CD4-positive, alpha-beta T cell treated with Interferon gamma for 1 hour (primary cell): Measurements from ENCODE around the gene SLC1A6.
"Not testable (repeated sequence)": the region's sequence is repeated elsewhere in the genome, so short reads cannot be mapped to it uniquely, and the experiment has no call there.

Experiments
- DNase-seq: peaks from one replicate; pipeline ENCODE4 v3.0.0-alpha.2; 2020

SLC1A6 gene

DNA sequence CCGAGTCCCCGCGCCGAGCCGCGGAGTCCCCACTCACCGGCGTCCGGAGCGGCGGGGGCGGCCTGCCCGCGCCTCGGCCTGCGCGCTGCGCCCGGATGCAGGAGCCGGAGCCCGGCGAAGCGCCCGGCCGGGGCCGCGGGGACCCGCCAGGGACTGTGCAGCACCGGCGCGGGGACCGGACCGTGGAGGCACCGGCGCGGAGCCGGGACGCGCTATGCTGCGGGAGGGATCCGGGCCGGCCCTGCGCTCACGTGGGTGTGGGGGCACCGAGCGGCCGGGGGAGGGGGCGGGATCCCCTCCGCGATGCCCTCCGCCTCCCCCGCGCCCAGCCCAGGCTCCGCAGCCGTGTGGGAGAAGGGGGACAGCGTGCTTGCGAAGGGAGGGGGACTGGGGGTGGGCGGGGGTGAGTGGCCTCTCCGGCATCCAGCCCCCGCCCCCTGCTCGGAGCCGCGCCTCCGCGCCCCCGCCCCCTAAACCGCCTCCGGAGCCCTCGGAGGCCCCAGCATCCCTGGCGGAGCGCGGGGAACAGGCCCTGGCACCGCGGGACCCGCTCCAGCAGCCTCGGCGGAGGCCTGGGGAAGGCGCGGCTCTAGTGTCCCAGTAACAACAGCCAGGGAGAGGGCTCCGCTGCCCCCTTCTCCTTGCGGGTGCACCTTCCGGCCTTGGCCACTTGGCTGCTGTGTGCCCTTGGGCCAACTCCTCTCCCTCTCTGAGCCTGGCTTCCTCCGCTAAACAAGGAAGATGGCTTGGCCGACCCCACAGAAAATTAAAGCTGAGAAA lies at the start of gene SLC1A6:
Gene SLC1A6 (minus strand): TSS at position 389 of the 780 bp plus-strand sequence. CDS start 6,954 bp downstream, outside the sequence.
- no peak for DNase-seq

DNA sequence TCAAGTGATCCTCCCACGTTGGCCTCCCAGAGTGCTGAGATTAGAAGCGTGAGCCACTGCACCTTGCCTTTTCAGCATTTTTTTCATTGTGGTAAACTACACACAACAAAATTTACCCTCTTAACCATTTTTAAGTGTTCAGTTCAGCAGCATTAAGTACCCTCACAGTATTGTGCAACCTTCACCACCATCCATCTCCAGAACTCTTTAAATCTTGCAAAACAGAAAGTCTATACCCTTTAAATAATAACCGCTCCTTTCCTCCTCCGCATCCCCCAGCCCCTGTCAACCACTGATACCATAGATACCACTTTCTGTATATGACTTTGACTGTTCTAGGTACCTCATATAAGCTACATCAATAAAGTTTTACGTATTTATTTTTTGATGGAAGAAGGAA lies 48.8 kb upstream of the SLC1A6 start:
- DNase-seq, result no peak

DNA sequence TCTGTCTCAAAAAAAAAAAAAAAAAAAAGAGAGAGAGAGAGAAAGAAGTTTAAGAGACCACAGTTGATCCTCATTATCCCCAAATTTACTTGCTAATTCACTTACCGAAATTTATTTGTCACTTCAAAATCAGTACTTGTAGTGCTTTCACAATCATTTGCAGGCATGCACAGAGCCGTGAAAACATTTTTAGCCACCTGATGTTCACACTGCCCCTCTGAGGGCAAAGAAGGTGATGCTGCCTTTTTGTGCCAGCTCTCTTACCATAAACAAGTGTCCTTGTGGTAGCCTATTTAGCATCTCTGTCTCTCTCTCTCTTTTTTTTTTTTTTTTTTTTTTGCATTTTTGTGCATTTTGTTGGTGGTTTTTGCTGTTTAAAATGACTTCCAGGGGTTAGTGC lies 45.6 kb upstream of the SLC1A6 start:
- no peak for DNase-seq

DNA sequence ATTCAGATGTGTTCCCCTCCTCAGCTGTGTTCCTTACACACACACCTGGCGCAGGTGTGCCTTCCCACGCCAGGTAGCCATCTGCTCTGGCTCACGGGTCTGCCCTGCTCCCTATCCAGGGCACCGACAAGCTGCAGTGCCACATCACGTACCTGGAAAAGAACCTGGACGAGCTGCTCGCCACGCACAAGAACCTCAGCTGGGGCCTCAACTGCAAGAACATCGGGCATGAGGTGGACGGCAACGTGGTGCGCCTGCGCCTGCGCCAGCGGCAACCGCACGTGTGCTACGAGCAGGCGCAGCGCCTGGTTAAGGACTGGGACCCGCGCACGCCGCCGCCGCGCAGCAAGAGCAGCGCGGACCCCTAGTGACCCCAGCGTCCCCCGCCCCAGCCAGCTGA lies 43.1 kb upstream of the SLC1A6 start:
- DNase-seq, result no peak

DNA sequence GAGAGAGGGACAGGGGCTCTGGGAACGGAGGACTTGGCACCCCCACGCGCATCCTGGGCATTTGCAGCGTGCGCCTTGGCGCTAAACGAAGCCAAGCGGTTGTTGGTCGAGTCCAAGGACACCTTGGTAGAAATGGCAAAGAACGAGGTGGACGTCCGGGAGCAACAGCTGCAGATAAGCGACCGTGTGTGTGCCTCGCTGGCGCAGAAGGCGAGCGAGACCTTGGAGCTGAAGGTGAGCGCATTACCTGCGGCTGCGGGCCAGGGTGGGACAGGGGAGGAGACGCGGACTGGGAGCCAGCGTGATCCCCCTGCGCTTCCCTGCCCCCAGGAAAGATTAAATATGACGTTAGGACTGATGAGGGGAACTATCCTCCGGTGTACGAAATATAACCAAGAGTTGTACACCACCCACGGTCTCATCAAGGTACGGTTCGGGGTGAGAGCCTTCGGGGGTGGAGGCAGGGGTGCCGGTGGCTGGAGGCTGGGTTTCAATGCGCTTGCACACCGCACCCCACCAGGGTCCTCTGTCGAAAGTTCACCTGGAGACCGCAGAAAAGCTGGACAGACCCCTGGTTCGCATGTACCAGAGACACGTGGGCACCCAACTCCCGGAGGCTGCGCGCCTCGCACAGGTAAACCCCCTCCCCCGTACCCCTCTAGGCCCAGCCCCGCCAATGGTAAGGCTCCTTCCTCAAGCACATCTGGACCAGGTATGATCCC lies 41.8 kb upstream of the SLC1A6 start:
- DNase-seq, result no peak

DNA sequence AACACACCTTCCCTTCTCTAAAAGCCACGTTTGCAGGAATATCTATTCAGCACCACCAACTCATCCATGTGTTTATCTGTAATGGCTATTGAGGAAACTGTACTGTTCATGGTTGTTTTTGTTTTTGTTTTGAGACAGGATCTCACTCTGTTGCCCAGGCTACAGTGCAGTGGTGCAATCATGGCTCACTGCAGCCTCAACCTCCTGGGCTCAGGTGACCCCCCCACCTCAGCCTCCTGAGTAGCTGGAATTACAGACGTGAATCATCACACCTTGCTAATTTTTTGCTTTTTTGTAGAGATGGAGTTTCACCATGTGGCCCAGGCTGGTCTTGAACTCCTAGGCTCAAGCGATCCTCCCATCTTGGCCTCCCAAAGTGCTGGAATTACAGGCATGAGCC lies 39.2 kb upstream of the SLC1A6 start:
- DNase-seq, result not testable (repeated sequence)

DNA sequence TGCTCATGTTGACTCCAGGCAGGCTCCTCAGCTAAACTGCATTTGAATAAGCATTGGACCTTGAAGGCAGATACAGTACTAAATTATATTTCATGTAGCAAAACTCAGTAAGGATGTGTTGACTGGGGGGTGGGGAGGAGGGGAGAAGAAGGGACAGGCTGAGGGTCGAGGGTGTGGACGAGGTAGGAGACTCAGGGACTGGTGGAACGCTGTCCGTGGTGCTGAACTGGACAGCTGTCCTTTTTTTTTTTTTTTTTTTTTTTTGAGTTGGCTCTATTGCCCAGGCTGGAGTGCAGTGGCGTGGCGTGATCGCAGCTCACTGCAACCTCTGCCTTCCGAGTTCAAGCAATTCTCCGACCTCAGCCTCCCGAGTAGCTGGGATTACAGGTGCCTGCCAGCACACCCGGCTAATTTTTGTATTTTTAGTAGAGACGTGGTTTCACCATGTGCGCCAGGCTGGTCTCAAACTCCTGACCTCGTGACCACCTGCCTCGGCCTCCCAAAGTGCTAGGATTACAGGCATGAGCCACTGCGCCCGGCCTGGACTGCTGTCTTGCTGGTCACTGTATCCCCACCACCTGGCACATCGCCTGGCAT lies 36.4 kb upstream of the SLC1A6 start:
- DNase-seq, result no peak

DNA sequence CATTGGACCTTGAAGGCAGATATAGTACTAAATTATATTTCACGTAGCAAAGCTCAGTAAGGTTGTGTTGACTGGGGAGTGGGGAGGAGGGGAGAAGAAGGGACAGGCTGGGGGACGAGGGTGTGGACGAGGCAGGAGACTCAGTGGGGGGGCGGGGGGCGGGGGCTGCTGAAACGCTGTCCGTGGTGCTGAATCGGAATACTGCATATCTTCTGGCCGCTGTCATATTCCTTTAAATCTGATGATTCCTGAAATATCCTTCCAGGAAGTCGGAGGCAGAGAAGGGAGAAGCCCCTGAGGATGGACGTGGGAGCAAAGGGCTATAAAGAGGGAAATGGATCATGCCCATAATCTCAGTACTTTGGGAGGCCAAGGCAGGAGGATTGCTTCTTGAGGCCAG lies 34.9 kb upstream of the SLC1A6 start:
- DNase-seq, result no peak

DNA sequence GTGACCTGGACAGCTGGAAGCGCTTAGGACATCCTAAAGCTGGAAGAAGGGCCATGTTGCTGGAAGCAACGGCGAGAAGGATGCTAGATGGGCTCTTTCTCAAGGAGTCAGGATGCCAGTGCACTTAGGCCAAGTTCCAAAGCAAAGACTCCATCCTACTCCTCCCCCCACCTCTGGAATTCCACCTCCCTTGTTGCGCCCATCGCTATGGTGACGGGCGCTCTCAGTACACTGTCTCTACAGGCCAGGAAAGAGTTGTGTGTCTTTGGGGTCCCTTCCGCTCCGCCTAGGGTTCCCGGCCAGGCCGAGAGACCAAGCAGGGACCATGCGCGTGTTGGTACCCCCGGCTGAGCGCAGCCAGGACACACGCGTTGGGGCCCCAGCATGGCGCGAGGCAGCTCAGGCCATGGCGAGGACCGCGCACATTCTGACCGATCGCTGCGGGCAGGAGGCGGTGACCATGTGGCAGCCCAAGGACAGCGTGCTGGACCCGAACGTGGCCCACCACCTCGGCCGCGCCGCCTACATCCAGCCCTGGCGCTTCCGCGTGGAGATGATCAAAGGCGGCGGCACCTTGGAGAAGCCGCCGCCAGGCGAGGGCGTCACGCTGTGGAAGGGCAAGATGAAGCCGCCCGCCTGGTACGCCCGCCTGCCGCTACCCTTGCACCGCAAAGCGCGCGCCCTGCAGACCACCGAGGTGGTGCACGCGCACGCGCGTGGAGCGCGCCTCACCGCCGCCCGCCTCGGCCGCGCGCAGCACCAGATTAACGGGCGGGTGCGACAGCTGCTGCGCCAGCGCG lies 31.0 kb upstream of the SLC1A6 start:
- DNase-seq, result no peak

DNA sequence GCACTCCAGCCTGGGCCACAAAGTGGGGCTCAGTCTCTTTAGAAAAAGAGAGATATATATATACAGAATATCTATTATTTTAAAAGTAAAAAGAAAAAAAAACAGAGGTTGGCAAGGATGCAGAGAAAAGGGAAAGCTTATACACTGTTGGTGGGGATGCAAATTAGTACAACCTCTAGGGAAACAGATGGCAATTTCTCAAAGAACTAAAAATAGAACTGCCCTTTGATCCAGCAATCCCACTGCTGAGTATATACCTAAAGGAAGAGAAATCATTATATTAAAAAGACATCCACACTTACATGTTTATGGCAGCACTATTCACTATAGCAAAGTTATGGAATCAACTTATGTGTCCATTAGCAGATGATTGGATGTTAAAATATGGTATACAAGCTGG lies 28.6 kb upstream of the SLC1A6 start:
- no peak for DNase-seq

DNA sequence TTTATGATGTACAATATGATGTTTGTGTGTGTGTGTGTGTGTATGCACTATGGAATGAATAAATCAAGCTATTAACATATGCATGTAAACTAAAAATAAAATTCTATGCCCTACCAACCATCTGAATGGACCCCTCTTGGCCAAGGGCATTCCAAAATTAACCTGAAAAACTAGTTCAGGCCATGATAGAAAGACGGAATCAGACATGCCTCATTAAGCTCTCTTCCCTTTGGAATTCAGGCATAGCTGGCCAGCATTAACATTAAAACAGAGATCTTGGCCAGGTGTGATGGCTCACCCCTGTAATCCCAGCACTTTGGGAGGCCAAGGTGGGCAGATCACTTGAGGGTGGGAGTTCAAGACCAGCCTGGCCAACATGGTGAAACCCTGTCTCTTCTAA lies 18.3 kb upstream of the SLC1A6 start:
- no peak for DNase-seq

DNA sequence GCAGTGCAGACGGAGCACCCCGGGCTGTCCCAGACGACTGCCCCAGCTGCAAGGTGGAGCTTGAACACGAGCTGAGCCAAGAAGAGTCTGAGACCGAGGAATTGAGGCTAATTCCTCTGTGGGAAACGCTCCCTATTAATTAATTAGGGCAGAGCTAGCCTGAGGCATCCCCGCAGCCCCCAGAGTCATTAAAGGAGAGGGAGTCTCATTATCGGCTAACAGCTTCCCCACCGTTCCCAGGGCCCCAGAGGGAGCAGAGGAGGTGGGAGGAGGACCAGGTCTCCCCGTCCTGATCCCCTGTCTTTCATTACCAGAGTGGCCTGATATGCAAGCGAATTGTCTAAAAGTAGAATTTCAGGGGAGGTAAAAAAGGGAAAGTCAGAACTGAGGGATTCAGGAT lies 13.1 kb upstream of the SLC1A6 start:
- DNase-seq, result no peak

DNA sequence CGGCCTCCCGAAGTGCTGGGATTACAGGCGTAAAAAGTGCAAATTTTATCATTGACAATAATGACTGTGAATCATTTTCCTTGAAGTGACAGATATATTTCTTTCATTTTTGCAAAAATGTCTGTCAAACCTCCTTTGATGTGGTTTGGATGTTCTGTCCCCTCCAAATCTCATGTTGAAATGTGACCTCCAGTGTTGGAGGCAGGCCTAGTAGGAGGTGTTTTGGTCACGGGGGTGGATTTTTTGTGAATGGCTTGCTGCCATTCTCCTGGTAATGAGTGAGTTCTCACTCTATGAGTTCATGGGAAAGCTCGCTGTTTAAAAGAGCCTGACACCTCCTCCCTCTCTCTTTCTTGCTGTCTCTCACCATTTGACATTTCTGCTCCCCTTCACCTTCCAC lies 5.5 kb upstream of the SLC1A6 start:
- no peak for DNase-seq

DNA sequence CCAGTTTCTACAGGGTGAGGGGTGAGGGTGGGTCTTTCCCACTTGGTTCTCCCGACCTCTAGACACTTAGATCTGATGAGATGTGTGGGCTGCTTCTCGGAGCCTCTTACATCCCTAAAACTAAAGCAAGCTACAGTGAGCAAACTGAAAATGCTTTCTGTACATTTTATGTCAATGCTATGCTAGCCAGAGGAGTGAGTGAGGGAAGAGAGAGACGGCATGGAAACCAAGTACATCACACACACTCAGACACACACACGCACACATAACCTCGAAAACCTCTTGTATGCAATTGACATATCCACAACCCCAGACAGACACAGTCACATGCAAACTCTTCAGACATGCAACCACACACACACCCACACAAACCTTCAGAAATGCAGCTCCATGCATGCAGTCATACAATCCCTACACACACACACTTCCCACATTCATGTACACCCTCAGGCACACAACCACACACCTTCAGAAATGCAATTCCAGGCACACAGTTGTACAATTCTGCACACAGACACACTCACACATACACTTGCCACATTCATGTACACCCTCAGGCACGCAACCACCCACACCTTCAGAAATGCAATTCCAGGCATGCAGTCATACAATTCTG lies 1.4 kb downstream of the SLC1A6 start:
- DNase-seq, result no peak

DNA sequence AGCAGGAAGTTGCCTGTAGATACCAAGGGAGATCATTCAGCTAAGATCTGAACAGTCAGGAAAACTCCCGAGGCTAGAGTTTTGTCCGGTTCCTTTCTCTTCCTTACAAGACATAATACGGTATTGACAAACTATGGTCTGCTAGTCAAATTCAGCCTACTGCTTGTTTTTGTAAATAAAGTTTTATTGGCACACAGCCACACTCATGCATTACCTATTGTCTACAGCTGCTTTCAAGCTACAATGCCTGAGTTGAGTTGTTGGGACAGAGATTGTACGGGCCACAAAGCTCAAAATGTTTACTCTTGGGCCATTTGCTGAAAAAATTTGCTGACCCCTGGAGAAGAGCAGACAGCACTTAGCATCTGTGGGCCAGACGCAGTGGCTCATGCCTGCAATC lies 2.5 kb downstream of the SLC1A6 start:
- DNase-seq, result no peak

DNA sequence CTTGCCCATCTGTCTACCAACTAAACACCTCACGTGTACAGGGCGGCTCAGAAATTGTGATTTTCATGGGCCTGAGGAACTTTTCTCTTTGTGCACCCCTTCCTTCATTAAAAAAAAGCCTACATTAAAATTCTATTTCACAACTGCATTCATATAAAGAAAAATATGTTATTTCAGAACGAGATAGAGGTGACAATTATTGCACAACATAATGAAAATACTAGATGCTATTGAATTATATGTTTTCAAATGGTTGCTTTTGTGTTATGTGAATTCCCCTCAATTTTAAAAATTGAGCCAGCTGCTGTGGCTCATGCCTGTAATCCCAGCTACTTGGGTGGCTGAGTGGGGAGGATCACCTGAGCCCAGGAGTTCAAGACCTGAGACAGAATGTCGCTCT lies 5.2 kb downstream of the SLC1A6 start:
- DNase-seq, result no peak

DNA sequence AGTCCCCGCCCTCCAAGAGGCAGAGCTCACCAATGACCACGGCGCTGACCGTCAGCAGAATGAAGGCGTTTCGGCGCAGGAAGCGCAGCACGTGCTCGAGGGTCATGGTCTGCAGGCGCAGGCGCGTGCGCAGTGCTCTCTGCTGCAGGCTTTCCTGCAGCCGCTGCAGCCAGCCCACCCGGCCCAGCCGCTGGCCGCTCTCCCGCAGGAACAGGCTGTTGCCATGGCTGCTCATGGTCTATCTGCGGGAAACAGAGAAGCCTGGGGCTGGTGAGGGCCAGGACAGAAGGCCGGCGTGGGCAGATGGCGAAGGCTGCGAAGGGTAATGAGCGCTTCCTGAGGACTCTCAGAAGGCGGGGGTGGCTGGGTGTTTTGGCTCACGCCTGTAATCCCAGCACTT lies 7.0 kb downstream of the SLC1A6 start:
- no peak for DNase-seq

DNA sequence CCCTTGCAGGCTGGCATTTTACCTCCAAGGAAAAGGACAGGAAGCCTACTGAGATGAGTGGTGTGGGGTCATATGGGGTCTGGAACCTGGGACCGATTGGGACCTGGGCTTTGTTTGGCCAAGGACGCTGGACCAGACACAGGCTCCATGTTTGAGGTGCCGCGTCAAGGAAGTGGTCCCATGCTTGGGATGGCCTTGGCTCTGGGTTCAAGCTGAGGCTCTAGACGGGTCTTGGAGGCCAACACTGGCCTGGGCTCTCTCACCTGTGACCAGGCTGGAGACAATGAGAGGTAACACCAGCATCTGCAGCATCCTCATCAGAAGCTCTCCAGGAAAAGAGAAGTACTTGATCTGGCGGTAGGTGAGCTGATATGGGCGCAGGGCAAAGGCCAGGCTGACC lies 8.2 kb downstream of the SLC1A6 start:
- no peak for DNase-seq

DNA sequence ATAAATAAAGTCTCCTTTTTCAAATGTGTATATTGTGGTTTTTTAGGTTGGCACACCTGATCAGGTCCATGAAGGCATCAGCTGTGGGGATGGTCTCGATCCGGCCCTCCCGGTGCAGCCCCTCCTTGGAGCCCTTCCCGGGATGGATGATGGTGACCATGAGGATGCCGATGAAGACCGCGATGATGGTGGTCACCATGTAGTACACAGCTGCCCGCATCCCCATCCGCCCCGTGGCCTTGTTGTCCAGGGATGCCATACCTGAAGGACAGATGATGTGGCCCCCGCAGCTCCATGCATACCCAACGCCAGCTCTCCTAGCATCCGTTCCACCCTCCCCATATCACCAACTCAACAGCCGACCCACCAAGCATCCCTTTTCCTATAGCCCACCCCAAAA lies 11.4 kb downstream of the SLC1A6 start:
- no peak for DNase-seq

DNA sequence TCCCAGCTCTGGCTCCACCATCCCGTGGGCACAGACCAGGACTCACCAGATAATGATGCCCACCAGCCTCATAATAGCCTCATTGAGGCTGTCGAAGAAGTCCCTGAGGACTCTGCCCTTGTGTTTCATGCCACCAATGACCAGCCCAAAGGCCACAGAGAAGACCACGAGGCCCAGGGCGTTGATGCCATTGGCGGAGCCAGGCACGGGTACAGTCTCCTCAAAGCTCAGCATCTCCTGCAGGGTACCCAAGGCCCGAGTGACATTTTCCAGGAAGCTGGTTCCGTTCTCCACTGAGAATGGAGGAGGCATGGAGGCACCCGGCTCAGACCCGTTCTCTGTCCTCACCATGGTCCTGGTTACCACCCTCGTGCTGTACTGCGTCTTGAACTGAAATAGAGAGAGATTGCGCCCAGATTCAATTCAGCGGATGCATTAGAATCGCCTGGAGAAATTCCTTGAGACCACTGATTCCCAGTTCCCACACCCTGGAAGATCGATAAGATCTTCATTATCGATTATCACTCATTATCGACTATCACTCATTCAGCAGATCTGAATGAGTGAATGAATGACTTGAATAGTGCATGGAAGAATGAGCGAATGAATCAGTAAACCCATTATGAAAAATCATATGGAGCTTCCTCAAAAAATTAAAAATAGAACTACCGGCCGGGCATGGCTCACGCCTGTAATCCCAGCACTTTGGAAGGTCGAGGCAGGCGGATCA lies 17.5 kb downstream of the SLC1A6 start:
- DNase-seq, result no peak

DNA sequence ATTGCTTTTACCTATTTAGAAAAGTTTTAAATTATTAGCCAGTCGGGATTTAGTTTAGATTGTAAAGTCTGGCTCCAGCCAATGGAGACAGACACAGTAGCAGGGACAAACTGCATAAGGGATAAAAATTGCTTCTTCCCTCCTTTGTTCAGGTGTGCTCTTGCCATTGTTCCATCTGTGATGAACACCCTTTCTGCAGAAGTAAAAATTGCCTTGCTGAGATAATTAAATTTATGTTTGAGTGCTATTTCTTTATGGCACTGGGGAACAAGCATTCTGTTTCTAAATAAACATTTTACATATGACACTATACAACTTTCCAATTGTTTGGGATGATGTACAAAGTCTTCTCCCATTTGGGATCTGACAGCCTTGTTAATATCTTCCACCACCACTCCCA lies 20.4 kb downstream of the SLC1A6 start:
- DNase-seq, result no peak

DNA sequence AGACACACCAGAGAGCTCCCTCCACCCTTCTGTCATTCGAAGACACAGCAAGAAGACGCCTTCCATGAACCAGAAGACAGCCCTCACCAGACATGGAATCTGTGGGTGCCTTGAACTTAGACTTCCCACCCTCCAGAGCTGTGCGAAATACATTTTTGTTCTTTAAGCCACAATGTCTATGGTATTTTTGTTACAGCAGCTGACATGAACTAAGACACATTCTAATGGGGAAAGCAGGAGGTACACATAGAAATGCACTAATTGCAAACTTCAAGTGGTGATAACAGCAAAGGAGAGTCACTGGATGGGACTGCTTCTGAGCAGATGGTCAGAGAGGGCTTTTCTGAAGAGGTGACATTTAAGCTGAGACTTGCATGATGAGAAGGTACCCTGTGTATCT lies 22.2 kb downstream of the SLC1A6 start:
- DNase-seq, result no peak
